NCI-H345 (cell line): ENCODE measurements around the gene TWF2.

Experiments
- DNase-seq: peaks from one replicate; lab custom pipeline; 2025; lab: John Stamatoyannopoulos, UW

The TWF2 gene

DNA sequence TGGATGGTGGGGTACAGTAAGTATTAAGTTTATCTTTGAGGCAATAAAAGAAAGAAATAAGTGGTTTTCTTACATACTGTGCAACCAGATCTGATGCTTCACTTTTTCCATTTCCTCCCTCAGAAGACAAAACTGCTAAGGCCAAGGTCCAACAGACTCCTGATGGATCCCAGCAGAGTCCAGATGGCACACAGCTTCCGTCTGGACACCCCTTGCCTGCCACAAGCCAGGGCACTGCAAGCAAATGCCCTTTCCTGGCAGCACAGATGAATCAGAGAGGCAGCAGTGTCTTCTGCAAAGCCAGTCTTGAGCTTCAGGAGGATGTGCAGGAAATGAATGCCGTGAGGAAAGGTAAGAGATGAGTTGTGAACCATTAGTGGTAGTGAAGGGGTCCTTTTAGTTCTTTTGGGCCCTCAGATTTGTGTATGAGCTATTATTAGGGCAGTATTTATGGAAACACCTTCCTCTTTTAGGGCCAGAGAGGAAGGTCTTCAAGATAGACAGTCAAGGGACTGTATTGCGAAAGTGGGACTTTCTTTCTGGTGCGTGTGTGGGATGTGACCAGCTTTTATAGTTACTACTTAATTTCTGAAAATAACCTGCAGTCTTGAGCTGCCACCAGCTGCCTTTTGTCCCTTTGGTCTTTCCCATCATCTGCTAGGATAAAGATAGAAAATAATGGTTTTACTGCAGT, 36.4 kb downstream of the TWF2 start:
- DNase-seq, result no peak

DNA sequence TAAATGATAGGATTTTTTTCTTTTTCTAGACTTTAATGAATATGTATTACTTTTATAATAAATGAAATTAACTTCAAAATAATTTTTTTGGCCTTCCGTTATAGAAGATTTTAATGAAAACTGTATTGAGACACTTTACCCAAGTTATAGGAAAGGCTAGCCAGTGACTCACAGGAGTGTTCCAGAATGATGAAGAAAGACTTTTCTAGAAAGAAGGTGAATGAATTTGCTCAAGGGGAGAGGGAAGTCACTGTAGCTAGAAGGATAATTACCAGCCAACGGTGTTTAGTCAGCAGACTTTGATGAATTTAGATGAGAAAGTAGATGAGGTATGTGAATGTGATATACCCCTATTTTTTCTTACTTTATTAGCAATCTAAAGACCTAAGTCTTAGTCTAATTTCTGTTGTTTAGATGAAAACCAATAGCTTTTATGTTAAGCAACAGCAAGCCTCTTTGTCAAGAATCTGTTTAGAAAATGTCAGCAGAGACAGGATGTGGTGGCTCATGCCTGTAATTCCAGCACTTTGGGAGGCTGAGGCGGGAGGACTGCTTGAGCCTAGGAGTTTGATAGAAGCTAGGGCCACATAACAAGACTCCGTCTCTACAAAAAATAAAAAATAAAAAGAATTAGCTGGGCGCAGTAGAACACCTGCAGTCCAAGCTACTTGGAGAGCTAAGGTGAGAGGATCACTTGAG, 37.8 kb downstream of the TWF2 start:
- DNase-seq, result no peak

DNA sequence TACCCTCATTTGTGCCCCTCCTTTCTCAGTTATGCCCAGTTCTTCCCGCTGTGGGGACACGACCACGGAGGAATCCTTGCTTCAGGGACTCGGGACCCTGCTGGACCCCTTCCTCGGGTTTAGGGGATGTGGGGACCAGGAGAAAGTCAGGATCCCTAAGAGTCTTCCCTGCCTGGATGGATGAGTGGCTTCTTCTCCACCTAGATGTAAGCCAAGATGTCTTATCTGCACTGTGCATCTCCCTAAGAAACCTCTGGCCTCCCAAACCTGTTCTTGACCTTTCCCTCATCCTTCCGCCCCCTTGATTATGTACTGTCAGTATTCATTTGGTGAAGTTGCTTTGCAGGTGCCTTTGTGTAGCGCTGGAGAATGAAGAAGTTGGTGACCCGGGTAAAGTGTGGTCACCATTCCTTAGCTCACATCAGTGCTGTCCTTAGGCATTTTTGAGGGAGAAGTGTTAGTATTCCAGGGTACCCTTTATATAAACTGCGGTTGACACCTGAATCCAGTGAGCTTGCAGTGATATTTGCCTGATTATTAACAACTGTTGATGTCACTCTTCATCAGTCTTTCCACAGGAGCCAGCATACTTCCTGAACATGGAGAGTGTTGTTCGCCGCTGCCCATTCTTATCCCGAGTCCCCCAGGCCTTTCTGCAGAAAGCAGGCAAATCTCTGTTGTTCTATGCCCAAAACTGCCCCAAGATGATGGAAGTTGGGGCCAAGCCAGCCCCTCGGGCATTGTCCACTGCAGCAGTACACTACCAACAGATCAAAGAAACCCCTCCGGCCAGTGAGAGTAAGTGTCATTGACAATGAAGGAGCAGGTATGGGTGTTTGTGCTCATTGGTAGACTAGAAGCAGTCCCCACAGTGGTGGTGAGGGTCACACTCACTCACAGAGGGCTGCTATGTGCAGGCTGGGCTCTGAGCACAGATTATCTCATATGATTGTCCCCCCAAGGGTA, 40.0 kb downstream of the TWF2 start:
- no peak for DNase-seq

DNA sequence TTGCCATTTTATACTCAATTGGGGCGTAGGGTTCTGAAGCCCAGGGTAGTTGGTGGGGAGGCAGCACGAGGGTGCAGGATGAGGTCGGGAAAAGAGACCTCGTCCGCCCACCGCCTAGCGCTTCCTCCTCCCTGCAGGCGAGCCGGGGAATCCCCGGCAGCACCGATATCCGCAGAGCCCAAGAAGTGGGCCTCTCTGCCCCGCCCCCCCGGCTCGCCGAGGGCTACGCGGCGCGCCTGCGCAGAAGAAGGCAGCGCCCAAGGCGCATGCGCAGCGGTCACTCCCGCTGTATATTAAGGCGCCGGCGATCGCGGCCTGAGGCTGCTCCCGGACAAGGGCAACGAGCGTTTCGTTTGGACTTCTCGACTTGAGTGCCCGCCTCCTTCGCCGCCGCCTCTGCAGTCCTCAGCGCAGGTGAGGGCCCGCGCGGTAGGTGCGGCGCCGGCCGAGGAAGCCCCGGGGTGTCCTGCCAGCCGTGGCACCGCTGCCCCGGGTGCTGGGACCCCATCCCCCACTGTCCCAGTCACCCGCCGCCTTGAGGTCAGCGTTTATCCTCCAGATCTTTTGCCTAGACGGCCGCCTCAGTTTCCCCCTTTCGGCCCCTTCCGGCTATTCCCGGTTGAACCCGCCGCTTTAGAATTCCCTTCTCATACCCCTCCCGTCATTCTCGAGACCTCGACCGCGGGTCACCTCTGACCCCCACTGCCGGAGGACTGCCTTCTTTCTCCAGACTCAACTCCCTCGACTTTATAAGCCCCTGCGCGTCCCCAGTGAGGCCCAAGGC, 40.9 kb downstream of the TWF2 start, which contains the start of gene ALAS1:
ALAS1 (plus strand) TSS at position 319 of the 784 bp plus-strand sequence. CDS start 1,082 bp downstream, outside the sequence.
- DNase-seq, result peak; percentile 77

DNA sequence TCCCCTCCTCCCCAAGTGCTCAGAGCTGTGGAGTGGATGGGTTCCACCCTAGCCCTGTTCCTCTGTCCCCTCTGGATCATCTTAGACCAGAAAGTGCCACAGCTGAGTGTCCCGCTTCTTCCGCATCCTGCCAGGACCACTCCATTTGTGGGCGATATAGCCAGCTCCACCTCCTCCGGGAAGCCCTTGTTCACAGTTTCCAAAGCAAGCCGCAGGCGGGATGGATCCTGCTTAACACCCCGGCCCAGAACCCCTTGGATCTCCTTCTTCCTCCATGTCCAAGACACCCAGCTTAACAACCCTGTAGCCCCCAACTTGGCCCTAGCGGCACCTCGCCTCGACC, 41.5 kb downstream of the TWF2 start:
- DNase-seq, result no peak

DNA sequence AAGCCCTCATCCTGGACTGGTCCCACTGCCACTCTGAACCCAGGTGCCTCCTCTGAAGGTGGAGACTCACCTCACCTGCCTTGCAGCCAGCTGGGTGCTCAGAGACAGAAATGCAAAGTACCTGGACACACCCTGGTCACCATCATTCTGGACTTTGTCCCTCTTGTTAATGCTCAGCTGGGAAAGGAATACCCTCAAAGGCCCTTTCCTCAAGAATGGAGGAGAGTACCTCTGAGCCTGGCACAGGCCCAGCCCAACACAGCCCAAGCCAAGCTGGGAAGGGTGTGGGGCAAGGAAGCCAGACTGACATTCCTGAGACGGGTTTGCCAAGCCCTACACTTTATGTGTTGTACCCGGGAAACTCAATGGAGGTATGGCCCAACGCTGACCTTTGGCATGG, 42.0 kb downstream of the TWF2 start:
- no peak for DNase-seq

DNA sequence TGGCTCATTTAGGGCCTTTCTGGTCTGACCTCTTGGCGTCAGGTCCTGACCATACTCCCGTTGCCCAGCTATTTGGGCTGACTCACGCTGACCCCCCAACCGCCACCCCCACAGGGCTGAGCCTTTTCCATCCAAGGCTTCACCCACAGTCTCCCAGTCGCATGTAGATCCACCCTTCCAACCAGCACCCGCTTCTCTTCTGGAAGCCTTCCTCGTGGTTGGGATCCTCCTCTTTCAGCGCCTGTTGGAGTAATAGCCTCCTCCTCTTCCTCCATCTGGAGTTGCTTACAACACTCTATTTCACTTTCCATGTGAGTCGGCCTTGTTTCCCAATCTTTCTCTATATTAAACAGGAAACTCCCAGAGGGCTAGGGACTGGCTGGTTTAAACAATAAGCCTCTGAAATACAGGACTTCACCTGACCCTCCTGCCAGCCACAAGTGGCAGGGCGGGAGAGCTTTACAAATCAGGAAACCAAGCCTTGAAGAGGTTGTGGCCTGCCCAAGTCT, 43.1 kb downstream of the TWF2 start:
- DNase-seq, result no peak

DNA sequence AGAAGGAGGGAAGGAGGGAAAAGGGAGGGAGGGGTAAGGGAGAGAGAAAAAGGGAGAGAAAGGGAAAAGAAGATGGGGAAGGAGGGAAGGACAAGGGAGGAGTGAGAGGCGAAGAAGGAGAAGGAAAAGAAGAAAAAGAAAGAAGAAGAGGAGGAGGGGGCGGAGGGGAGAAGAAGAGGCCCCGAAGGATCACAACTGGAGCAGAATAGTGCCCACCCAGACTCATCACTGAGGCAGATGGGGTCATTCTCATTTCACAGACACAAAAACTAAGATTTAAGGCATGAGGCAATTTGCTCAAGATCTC, 43.7 kb downstream of the TWF2 start:
- DNase-seq, result no peak

DNA sequence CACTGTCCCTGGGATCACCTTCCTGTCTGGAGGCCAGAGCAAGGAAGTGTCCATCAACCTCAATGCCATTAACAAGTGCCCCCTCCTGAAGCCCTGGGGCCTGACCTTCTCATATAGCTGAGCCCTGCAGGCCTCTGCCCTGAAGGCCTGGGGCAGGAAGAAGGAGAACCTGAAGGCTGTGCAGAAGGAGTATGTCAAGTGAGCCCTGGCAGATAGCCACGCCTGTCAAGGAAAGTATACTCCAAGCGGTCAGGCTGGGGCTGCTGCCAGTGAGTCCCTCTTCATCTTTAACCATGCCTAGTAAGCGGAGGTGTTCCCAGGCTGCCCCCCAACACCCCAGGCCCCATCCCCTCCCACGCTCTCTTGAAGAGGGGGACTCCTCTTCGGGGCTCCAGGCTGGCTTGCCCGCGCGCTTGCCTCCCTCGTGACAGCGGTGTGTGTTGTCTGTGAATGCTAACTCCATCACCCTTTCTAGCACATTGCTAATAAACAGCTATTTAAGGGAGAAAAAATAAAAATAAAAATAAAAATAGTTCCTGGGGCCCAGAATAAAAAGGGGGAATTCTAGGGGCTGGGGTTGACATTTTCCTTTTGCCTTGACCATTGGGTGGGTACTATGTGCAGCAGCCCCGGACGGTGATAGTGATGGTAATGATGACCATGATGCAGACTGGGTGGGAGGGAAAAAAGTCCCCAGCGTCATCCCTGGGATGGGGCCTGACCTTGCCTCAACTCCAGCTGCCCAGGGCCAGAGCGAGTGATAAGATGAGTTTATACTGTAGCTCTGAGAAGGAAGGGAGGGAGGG, 44.3 kb downstream of the TWF2 start:
- DNase-seq, result no peak

DNA sequence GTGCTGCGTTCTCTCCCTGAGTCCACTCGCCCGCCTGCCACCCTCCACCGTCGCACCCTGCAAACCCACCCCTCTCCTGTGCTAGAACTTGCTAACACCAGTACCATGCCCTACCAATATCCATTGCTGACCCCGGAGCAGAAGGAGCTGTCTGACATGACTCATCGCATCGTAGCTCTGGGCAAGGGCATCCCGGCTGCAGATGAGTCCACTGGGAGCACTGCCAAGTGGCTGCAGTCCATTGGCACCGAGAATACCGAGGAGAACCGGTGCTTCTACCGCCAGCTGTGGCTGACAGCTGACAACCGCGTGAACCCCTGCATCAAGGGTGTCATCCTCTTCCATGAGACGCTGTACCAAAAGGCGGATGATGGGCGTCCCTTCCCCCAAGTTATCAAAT, 45.9 kb downstream of the TWF2 start:
- no peak for DNase-seq

DNA sequence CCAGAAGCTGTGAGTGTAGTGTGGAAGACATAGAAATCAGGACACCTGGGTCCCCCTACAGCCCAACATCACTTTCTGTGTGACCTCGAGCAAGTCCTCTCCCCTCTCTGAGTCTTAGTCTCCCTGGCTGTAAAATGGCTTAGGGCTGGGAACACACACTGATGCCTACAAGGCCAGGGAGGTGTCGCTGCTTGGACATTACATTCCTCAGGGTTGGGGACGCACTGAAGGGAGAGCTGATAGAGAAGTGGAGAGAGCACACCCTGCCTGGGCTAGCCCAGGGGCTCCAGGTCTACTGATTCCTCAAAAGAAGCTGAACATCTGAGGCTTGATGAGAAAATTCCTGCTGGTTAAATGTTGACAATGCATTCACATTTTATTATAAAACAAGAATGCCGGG, 47.3 kb downstream of the TWF2 start:
- DNase-seq, result no peak

DNA sequence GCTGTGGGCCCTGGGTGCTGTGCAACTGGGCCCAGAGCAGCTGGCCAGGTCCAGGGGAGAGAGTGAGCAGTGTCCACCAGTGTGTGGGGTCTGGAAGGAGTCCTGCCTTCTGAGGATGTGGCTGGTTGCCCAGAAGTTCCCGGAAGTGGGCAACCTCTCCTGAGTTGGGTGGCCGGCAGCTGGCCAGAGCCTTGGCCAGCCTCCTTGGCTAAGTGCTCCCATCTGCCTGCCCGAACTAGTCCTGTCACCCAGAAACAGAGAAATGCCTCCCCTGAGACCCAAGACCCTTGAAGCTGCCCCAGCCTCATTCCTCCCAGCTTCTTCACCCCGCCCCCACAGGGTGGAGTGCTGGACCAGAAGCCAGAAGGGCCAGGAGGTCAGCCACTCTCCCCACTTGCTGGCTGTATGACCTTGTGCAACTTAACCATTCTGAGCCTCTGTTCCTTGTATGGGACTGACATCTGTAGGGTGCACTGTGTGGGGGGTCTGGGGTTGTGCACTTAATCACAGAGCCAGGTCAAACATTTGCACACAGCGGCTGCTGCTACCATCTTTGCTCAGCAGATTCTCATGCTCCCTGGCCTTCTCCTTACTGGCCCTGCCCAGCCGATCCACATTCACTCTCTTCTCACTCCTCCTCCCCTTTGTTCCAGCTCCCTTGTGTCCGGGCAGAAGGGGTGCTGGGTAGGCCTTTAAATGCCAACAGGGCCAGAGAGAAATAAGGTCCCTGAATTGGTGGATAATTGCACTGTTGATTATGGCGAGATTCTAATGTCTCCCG, 48.5 kb downstream of the TWF2 start:
- no peak for DNase-seq

DNA sequence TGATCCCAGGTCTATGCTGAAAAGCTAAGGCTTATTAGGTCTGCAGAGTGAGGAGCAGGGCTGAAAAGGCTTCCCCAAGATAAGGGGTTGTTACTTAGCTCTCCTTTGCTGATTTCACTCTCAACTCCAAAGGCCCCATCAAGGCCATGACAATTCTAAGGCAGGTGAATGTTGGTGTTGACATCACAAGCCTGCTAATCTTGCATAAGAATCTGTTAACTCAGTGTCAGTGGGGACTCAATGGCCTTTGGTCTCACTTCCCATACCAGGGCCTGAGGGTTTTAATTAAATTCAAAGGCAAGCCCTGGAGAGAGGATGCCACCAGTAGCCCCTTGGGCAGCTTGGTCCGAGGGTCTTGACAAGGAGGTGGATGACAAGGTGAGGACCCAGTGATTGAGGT, 50.4 kb downstream of the TWF2 start:
- no peak for DNase-seq

DNA sequence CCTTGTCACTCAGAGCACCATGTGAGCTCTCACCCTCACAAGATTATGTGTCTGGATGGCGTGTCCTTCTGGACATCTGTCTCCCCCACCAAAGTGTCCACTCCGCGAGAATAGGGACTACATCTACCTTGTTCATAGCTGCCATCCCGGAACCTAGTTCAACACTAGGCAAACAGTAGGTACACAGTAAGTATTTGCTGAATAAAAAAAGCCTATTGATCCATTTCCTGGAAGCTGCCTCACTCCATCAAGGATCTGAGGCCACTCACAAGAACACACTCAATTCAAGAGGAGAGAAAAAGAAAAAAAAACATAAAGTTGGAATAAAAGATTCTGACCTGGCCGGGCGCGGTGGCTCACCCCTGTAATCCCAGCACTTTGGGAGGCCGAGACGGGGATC, 52.2 kb downstream of the TWF2 start:
- no peak for DNase-seq

DNA sequence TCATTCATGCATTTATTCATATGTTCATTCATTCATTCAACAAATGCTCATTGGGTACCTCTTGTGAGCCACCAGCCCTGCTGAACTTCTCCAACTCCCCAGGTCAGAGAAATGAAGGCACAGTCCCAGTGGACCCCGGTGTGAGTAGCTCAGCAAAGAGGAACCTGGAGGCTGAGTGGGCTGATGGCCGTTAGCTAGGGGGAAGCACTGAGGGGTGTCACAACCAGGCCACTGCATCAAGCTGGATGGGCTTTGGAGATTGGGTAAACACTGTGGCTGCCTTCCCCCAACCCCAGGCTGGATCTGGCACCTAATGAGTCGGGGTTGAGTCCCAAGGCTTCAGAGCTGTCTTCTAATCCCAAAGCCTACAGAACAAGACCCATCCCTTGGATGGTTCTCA, 53.1 kb downstream of the TWF2 start:
- DNase-seq, result no peak

DNA sequence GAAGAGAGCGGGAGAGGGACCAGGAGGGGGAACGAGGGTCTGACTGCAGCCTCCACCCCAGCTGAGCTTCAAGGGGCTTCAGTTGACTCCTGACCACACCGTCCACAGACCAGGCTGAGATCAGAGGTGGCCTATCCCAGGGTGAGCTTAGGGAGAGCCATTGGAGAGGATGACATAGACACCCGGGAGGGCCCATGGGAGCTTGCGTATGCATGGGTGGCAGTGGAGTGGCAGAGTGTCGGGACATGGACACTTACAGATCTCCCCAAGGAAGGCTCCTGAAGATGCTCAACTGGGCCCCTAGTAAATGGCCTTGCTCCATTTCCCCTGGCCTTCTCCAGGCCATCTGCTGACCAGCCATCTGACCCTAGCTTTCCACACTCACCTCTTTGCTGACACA, 53.6 kb downstream of the TWF2 start:
- DNase-seq, result no peak

DNA sequence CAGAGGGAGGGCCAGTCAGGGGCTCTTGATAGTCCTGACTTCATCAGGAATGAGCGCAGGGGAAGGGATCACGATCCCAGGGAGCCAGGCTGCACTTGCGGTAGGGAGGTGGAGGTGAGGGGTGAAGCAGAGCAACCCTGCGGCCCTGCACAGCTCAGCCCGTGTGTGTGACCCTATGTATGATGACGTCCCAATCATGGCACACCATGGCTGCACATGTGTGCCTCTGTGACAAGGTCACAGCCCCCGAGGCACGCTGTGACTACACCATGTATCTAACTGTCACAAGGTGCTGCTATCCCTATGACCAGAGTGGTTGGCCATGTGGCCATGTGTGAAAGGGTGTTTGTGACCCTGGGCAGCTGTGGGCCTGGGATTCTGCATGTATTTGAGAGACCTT, 54.3 kb downstream of the TWF2 start:
- no peak for DNase-seq

DNA sequence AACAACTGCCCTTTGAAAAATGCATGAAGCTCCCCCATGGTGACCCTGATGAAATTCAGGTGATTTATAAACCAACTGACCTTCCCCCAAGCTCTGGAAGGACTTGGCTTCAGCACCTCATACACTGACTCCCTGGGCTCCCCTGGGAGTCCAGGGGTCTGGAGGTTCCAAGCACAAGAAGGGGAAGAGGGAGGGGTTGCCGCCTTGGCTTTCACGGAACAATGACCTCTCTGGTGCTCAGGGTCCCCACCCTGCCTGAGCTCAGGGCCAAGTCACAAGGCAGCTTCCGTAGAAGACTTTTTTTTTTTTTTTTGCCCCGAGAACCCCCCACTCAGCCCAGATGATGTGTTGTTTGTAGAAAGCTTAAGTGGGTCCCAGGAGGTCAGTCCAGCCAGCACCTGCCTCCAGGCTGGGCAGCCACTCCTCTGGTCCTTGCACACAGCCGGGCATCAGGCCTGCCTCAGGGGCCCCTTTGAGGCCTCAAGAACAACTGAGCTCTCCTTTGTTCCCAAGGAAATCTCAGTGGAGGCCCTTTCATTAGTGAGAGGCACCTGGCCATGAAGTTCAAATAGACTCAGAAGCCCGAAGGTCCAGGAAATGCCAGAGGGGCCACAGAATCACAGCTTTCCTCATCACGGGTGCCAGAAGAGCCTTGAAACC, 55.0 kb downstream of the TWF2 start:
- DNase-seq, result no peak

DNA sequence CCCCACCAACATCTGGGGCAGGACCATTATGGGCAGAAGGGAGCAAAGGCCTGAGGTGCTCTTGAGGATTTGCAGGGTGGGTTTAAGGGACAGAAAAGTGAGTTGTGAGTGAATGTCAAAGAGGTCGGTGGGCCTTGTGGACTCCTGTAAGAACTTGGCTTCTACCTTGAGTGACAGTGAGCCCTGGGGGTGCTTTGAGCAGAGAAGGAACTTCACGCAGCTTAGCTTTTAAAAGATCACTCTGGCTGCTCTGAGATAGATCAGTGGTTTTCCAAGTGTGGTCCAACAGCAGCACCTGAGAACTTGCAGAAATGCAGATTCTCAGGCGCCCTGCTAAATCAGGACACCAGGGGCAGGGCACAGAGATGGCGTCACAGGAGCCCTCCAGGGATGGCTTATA, 56.3 kb downstream of the TWF2 start:
- no peak for DNase-seq

DNA sequence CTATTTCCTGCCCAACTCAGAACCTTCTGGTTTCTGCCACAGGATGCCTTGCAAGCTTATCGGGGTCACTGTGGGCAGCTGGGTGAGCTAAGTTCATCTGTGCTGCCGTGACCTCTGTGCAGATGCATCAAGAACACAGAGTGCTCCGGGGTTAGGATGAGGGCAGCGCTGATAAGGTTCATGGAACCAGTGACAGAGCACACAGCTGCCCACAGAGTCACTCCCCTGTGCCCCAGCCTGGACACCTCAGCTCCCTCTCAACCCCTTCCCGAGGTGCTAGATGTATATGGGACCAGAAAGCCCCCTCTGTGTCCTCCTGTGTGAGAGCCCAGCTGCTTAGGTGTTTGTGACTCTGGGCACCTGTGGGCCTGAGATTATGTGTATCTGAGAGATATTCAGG, 56.8 kb downstream of the TWF2 start:
- DNase-seq, result no peak
